Duodenal mucosa (tissue), 2 donors: ENCODE measurements around the gene COX7A1.

Experiments used
- H3K27ac ChIP-seq: one replicate; pipeline ENCODE4 v1.7.0; 2013; ENCODE audit warnings: low read depth, low read length
- H3K27me3 ChIP-seq, 2 donors: one replicate each; pipeline ENCODE4 v1.7.0; 2013; ENCODE audit warnings: low read length in 2 of 2, control low read depth in 1 of 2; ENCODE audit not compliant: insufficient read depth in 2 of 2, control insufficient read depth in 1 of 2
- H3K36me3 ChIP-seq, 2 donors: one replicate each; pipeline ENCODE4 v1.7.0; 2013; ENCODE audit warnings: low read length in 2 of 2, control low read depth in 1 of 2; ENCODE audit not compliant: insufficient read depth in 2 of 2, control insufficient read depth in 1 of 2
- H3K4me1 ChIP-seq, 2 donors: one replicate each; pipeline ENCODE4 v1.7.0; 2013; ENCODE audit warnings: low read length in 2 of 2, control low read depth in 1 of 2; ENCODE audit not compliant: insufficient read depth in 2 of 2, control insufficient read depth in 1 of 2
- H3K4me3 ChIP-seq, 2 donors: one replicate each; pipeline ENCODE4 v1.7.0; 2013; ENCODE audit warnings: low read length in 2 of 2, low read depth in 1 of 2
- H3K9ac ChIP-seq, 2 donors: one replicate each; pipeline ENCODE4 v1.7.0; 2013; ENCODE audit warnings: low read length in 2 of 2, low read depth in 1 of 2
- H3K9me3 ChIP-seq, 2 donors: one replicate each; pipeline ENCODE4 v1.7.0; 2013; ENCODE audit warnings: low read length in 2 of 2, control low read depth in 1 of 2; ENCODE audit not compliant: control insufficient read depth in 1 of 2

COX7A1 gene

DNA sequence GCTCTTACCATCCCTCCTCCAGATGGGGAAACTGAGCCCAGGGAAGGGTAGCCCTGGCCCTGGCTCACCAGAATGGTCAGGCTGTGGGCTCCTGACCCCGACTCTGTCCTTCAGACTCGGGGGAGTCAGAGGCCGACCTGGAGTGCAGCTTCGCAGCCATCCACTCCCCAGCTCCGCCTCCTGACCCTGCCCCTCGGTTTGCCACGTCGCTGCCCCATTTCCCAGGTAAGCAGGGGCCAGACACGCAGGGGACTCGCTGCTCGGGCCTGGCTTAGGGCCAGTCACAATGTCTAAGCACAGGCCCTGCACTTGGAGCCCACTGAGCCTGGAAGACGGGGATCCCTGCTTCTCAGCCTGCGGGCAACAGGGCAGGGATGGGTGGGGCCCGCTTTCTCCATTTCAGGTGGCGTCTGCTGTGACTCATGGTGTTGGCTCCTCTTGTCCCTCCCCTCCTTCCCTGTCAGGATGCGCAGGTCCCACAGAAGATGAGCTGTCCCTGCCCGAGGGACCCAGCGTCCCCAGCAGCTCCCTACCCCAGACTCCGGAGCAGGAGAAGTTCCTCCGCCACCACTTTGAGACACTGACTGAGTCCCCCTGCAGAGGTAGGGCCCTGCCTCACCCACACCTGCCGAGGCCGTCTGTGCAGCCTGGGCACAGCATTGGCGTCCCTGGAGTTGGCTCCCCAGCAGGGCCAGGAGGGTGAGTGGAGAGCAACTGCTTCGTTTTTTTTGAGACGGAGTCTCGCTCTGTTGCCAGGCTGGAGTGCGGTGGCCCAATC is 50.5 kb downstream of the COX7A1 start:
- H3K36me3 ChIP-seq, result peaks cover 0 to 34% of the 10 kb centered on the region in 2 donors
- H3K4me3 ChIP-seq, result no peak overlapping the region
- no peak overlapping the region for H3K9ac ChIP-seq
- no peaks in the 10 kb centered on the region for H3K9me3 ChIP-seq
- no peaks in the 10 kb centered on the region for H3K4me1 ChIP-seq
- no peak overlapping the region for H3K27ac ChIP-seq
- no peaks in the 10 kb centered on the region for H3K27me3 ChIP-seq
